ENCODE measurements around the gene ZSCAN30. TPM values are rescaled to one million over a fixed set of nuclear protein-coding genes. Genes with fewer than 3 reads are reported as not detected.

ZSCAN30 gene
- polyA plus RNA-seq, 5 donors, result 39.9 to 69.5 (median 61.6) TPM

- DNase-seq, result no peak
These were observed 5.9 kb downstream of the ZSCAN30 start for GRCh38 chr18:35283923-35284794.

GRCh38 chr18:35282353-35282752 is 7.7 kb downstream of the ZSCAN30 start:
- no peak for DNase-seq

GRCh38 chr18:35278969-35279368 is 11.1 kb downstream of the ZSCAN30 start:
- DNase-seq, result no peak

GRCh38 chr18:35278085-35278484 is 11.9 kb downstream of the ZSCAN30 start:
- DNase-seq, result no peak

- no peak for DNase-seq
These were observed 12.4 kb downstream of the ZSCAN30 start for GRCh38 chr18:35277633-35278032.

- DNase-seq, result no peak
These were observed 13.8 kb downstream of the ZSCAN30 start for GRCh38 chr18:35276267-35276666.

GRCh38 chr18:35271656-35272055 is 18.4 kb downstream of the ZSCAN30 start:
- DNase-seq, result no peak

GRCh38 chr18:35268821-35269220 is 21.2 kb downstream of the ZSCAN30 start:
- DNase-seq, result no peak

- peak; percentile 19 to 23 for DNase-seq
These were observed 22.2 kb downstream of the ZSCAN30 start for GRCh38 chr18:35267809-35268208.

- peak; percentile 85 to 90 for DNase-seq
These were observed 22.8 kb downstream of the ZSCAN30 start for GRCh38 chr18:35267161-35267651.

GRCh38 chr18:35264409-35264808 is 25.6 kb downstream of the ZSCAN30 start:
- DNase-seq, result no peak

GRCh38 chr18:35256947-35257346 is 33.1 kb downstream of the ZSCAN30 start:
- DNase-seq, result no peak

- DNase-seq, result no peak
These were observed 36.3 kb downstream of the ZSCAN30 start for GRCh38 chr18:35253655-35254287.

- DNase-seq, result no peak
These were observed 37.6 kb downstream of the ZSCAN30 start for GRCh38 chr18:35252466-35252865.

- no peak for DNase-seq
These were observed 41.6 kb downstream of the ZSCAN30 start for GRCh38 chr18:35248429-35248828.

GRCh38 chr18:35247412-35248249 is 42.4 kb downstream of the ZSCAN30 start:
- DNase-seq, result no peak

- no peak for DNase-seq
These were observed 43.2 kb downstream of the ZSCAN30 start for GRCh38 chr18:35246831-35247230.

- DNase-seq, result no peak
These were observed 44.2 kb downstream of the ZSCAN30 start for GRCh38 chr18:35245719-35246317.

- DNase-seq, result no peak
These were observed 45.4 kb downstream of the ZSCAN30 start for GRCh38 chr18:35244671-35245070.

GRCh38 chr18:35242426-35242825 is 47.6 kb downstream of the ZSCAN30 start:
- no peak for DNase-seq

- no peak for DNase-seq
These were observed 48.6 kb downstream of the ZSCAN30 start for GRCh38 chr18:35241448-35241804.
